AG04450 (cell line): ENCODE data around the gene TRIO. TPM values are rescaled to one million over a fixed set of nuclear protein-coding genes. Genes with fewer than 3 reads are reported as not detected.

Experiments used
- CTCF ChIA-PET: fragments of 300-600, 350-600 bp; formaldehyde crosslinking; extraction: SDS; loops from one replicate; lab custom pipeline; 2022; ENCODE audit warnings: antibody characterized with exemption, inconsistent platforms; lab: Charles Lee
- POLR2A ChIA-PET: fragments of 350-600 bp; formaldehyde crosslinking; extraction: SDS; loops from one replicate; lab custom pipeline; 2021; ENCODE audit warnings: antibody characterized with exemption, inconsistent platforms; lab: Yijun Ruan, JAX
- DNase-seq: peaks from one replicate; pipeline ENCODE4 v3.0.0-alpha.2; 2011; ENCODE audit warnings: low read depth, low spot score
- H3K27ac ChIP-seq: one replicate; pipeline ENCODE4 v1.5.1; 2012; ENCODE audit warnings: low read depth, low read length, control low read depth
- H3K27me3 ChIP-seq: one replicate; pipeline ENCODE4 v1.6.0; 2012; ENCODE audit warnings: low read length; ENCODE audit not compliant: control insufficient read depth, insufficient read depth
- H3K4me3 ChIP-seq: 2 replicates; pipeline ENCODE4 v1.5.1; 2011; ENCODE audit warnings: mild to moderate bottlenecking, low read depth, low read length, control low read depth
- H3K9me3 ChIP-seq: 2 replicates; pipeline ENCODE4 v1.5.1; 2012; ENCODE audit warnings: low read length; ENCODE audit not compliant: control insufficient read depth, insufficient read depth
- polyA plus RNA-seq: library from polyadenylated mRNA; depleted of rRNA; stranded (reverse); fragments of >200 nt; gene quantifications from 2 replicates; pipeline ENCODE4 v1.2.3, GENCODE V29; 2011
- TF ChIP-seq, protein P1 (sequence below): IDR thresholded peaks from 2 replicates; pipeline ENCODE4 v1.5.1; 2011; ENCODE audit warnings: low read depth, low read length, control low read depth, inconsistent platforms

TRIO gene
- polyA plus RNA-seq, 1 experiment = 268 TPM

GRCh38 chr5:14475045-14475444, 331.9 kb downstream of the TRIO start:
- ChIA-PET POLR2A (interaction anchor here (0.6 kb wide), 1 partner anchor 33 kb away, joined by 3 read pairs; no protein-coding TSS in a partner anchor), CTCF (interaction anchor here (1.9 kb wide), 1 partner anchor 173 kb away, joined by 9 read pairs; no protein-coding TSS in a partner anchor)
- no peak for DNase-seq
- Histone ChIP-seq H3K27ac (no peak overlapping the region), H3K9me3 (no peaks in the 10 kb centered on the region), H3K4me3 (no peak overlapping the region), H3K27me3 (no peaks in the 10 kb centered on the region)
- TF ChIP-seq, protein P1, sequence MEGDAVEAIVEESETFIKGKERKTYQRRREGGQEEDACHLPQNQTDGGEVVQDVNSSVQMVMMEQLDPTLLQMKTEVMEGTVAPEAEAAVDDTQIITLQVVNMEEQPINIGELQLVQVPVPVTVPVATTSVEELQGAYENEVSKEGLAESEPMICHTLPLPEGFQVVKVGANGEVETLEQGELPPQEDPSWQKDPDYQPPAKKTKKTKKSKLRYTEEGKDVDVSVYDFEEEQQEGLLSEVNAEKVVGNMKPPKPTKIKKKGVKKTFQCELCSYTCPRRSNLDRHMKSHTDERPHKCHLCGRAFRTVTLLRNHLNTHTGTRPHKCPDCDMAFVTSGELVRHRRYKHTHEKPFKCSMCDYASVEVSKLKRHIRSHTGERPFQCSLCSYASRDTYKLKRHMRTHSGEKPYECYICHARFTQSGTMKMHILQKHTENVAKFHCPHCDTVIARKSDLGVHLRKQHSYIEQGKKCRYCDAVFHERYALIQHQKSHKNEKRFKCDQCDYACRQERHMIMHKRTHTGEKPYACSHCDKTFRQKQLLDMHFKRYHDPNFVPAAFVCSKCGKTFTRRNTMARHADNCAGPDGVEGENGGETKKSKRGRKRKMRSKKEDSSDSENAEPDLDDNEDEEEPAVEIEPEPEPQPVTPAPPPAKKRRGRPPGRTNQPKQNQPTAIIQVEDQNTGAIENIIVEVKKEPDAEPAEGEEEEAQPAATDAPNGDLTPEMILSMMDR = no peak

GRCh38 chr5:14476786-14477435, 333.8 kb downstream of the TRIO start:
- TF ChIP-seq, protein P1 = no peak
- ChIA-PET CTCF (interaction anchor here (0.6 to 2.3 kb wide), 2 partner anchors 44 to 172 kb away, joined by 4 to 6 read pairs; no protein-coding TSS in a partner anchor), POLR2A (interaction anchor here (0.5 to 0.6 kb wide), 2 partner anchors 17 to 57 kb away, joined by 3 to 6 read pairs; no protein-coding TSS in a partner anchor)
- Histone ChIP-seq H3K27ac (peak overlapping the region; percentile 41), H3K9me3 (no peaks in the 10 kb centered on the region), H3K4me3 (no peak overlapping the region), H3K27me3 (no peaks in the 10 kb centered on the region)
- peak; percentile 30 for DNase-seq

DNA sequence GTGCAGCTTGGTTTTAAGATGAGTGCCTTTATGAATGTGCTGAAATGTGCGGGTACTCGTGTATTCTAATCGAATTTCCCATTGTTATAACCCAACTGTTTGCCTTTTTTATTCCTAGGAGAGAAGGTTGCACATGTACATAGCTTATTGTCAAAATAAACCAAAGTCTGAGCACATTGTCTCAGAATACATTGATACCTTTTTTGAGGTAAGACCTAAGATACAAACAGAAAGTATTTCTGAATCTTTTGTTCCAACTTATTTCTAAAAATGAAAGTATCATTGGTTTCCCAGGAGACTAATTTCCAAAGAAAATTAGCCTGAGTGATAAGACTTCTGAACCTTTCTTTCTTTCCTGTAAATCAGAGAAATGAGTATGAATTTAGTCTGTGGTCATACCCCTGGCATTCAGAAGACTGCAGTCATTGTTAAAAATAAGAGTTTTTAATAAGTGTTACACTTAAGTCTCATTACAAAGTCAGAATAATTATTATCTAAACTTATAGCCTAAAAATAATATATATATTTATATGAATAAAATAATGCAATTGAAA, 336.1 kb downstream of the TRIO start:
- H3K4me3 ChIP-seq = no peak overlapping the region
- H3K27me3 ChIP-seq = no peaks in the 10 kb centered on the region
- H3K27ac ChIP-seq = no peak overlapping the region
- ChIA-PET CTCF (interaction anchor here (1.0 kb wide), 1 partner anchor 68 kb away, joined by 3 read pairs; no protein-coding TSS in a partner anchor), POLR2A (interaction anchor here (1.6 kb wide), 1 partner anchor 170 kb away, joined by 3 read pairs; no protein-coding TSS in a partner anchor)
- TF ChIP-seq, protein P1 = no peak
- no peaks in the 10 kb centered on the region; the same call in 1 of the 2 replicates for H3K9me3 ChIP-seq
- DNase-seq = no peak

- CTCF ChIA-PET = interaction anchor here (0.6 to 1.2 kb wide), 2 partner anchors 57 to 168 kb away, joined by 3 to 4 read pairs; no protein-coding TSS in a partner anchor
- POLR2A ChIA-PET = no interaction called here
Measured at GRCh38 chr5:14481349-14481748, 338.2 kb downstream of the TRIO start.

More at GRCh38 chr5:14481349-14481748, 338.2 kb downstream of the TRIO start:
- Histone ChIP-seq H3K27me3 (no peaks in the 10 kb centered on the region), H3K27ac (no peak overlapping the region), H3K4me3 (no peak overlapping the region), H3K9me3 (no peaks in the 10 kb centered on the region; the same call in 1 of the 2 replicates)
- TF ChIP-seq, protein P1 = no peak
- no peak for DNase-seq
